Glutamatergic neuron (in vitro differentiated cells): ENCODE measurements around the gene AIP. TPM values are rescaled to one million over a fixed set of nuclear protein-coding genes. Genes with fewer than 3 reads are reported as not detected.

Experiments used
- DNase-seq: peaks from one replicate; pipeline ENCODE4 v3.0.0; 2022
- H3K27ac Mint-ChIP-seq: one replicate; pipeline ENCODE4 v1.8.0; 2020; ENCODE audit warnings: mild to moderate bottlenecking, mixed read lengths, inconsistent platforms; ENCODE audit not compliant: unreplicated experiment
- H3K27me3 Mint-ChIP-seq: one replicate; pipeline ENCODE4 v1.8.0; 2020; ENCODE audit warnings: mild to moderate bottlenecking, moderate library complexity, mixed read lengths, inconsistent platforms; ENCODE audit not compliant: unreplicated experiment
- H3K36me3 Mint-ChIP-seq: one replicate; pipeline ENCODE4 v1.8.0; 2020; ENCODE audit warnings: mild to moderate bottlenecking, mixed read lengths, inconsistent platforms; ENCODE audit not compliant: unreplicated experiment
- H3K4me1 Mint-ChIP-seq: one replicate; pipeline ENCODE4 v1.8.0; 2020; ENCODE audit warnings: mild to moderate bottlenecking, low read depth, mixed read lengths, inconsistent platforms; ENCODE audit not compliant: unreplicated experiment
- H3K4me3 Mint-ChIP-seq: one replicate; pipeline ENCODE4 v1.8.0; 2020; ENCODE audit warnings: mild to moderate bottlenecking, mixed read lengths, inconsistent platforms; ENCODE audit not compliant: unreplicated experiment
- H3K9me3 Mint-ChIP-seq: one replicate; pipeline ENCODE4 v1.8.0; 2020; ENCODE audit warnings: mild to moderate bottlenecking, moderate library complexity, mixed read lengths, inconsistent platforms; ENCODE audit not compliant: unreplicated experiment
- CTCF ChIP-seq: fragments of 200-600 bp; sonication (generic); IDR thresholded peaks from one replicate; pipeline ENCODE4 v1.5.0; 2021; ENCODE audit not compliant: partially characterized antibody, unreplicated experiment
- total RNA-seq: library from RNA; stranded (reverse); fragmentation: NEBNext Ultra II Directional; extraction: Animal tissue kit (Norgen Biotek cat#: 25700); gene quantifications from one replicate; pipeline ENCODE4 v1.2.1, GENCODE V29; 2021; ENCODE audit not compliant: unreplicated experiment

The AIP gene
- total RNA-seq, 1 donor from 2014 or later: 43.0 TPM

DNA sequence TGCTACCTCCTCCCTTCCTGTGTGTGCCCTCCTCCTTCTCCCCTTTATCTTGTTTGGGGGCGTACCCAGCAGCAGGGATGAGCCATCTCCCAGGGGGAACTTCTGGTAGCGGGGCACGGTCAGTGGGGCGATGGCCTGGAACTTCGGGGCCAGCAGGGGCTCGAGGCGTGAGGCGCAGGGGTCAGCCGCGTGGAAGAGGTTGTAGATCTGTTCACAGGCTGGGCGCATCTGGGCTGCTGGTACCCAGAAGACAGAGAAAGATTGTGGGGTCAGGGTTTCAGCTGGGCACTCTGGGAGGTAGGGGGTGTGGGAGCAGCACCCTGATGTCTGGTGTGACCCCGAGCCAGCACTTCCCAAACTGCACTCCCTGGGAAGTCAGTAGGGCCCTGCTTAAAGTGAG is 13.3 kb downstream of the AIP start:
- Mint-ChIP-seq H3K9me3 (no peaks in the 10 kb centered on the region), H3K27me3 (peaks cover 4% of the 10 kb centered on the region), H3K4me1 (no peaks in the 10 kb centered on the region), H3K27ac (no peak overlapping the region), H3K4me3 (no peak overlapping the region), H3K36me3 (no peaks in the 10 kb centered on the region)
- TF ChIP-seq CTCF: no peak
- DNase-seq: no peak

DNA sequence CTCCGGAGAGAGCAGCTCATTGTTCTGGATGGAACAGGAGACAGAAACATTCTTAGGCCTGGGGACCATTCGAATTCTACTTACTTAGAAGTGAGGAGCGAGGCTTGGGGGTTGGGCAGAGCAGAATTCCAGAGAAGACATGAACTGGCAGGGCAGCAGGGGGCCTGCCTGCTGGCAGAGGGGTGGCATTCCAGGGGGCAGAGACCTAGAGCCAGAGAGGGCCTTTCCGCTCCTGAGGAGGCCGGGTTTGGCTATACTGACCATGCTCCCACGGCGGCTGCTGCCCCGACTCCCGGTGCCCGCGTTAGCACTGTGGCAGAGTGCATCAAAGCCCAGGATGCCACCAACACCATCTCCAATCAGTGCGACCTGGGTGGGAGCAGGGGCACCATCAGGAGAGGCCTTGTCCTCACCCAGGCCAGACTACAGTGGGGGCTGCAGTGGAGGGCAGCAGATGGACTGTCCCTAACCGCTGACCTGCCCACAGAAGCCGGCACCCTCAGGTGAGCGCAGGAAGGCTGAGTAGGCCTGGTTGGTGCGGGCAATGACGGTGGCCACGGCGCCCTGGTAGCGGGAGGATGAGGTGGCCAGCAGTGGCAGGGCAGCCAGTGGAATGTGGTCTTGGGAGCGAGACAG is 14.9 kb downstream of the AIP start:
- no peak for DNase-seq
- Mint-ChIP-seq H3K9me3 (no peaks in the 10 kb centered on the region), H3K27ac (no peak overlapping the region), H3K36me3 (no peaks in the 10 kb centered on the region), H3K4me3 (no peak overlapping the region), H3K27me3 (peaks cover 4% of the 10 kb centered on the region), H3K4me1 (peaks cover under 1% of the 10 kb centered on the region)
- no peak for TF ChIP-seq CTCF

GRCh38 chr11:67498544-67498972 is 15.7 kb downstream of the AIP start:
- Mint-ChIP-seq H3K27me3 (peaks cover 7% of the 10 kb centered on the region), H3K36me3 (no peaks in the 10 kb centered on the region), H3K9me3 (peaks cover 3% of the 10 kb centered on the region), H3K4me3 (no peak overlapping the region), H3K27ac (no peak overlapping the region), H3K4me1 (peaks cover 4% of the 10 kb centered on the region)
- no peak for TF ChIP-seq CTCF
- DNase-seq: no peak

- Mint-ChIP-seq H3K9me3 (peaks cover 3% of the 10 kb centered on the region), H3K4me3 (no peak overlapping the region), H3K4me1 (peaks cover 4% of the 10 kb centered on the region), H3K27me3 (peaks cover 7% of the 10 kb centered on the region), H3K27ac (no peak overlapping the region), H3K36me3 (no peaks in the 10 kb centered on the region)
- DNase-seq: no peak
- TF ChIP-seq CTCF: no peak
Measured at GRCh38 chr11:67499808-67500483, 17.1 kb downstream of the AIP start.

- TF ChIP-seq CTCF: no peak
- Mint-ChIP-seq H3K9me3 (peaks cover 3% of the 10 kb centered on the region), H3K4me3 (no peak overlapping the region), H3K4me1 (peaks cover 4% of the 10 kb centered on the region), H3K36me3 (no peaks in the 10 kb centered on the region), H3K27me3 (peaks cover 8% of the 10 kb centered on the region), H3K27ac (no peak overlapping the region)
- no peak for DNase-seq
Measured at GRCh38 chr11:67500484-67500821, 17.6 kb downstream of the AIP start.
